K562 (cell line): ENCODE results near the gene RARRES2. TPM values are rescaled to one million over a fixed set of nuclear protein-coding genes. Genes with fewer than 3 reads are reported as not detected.

Experiments
- ATF3 ChIP-seq, 2 experiments: fragments of 450-650 bp in 1 of 2; sonication (generic) in 1 of 2; formaldehyde crosslinking in 1 of 2; IDR thresholded peaks in 1 of 2; conservative IDR thresholded peaks in 1 of 2; 2 replicates each; pipeline versions ENCODE4 v1.6.1 to v1.8.1; 2016 to 2023; ENCODE audit warnings: mild to moderate bottlenecking in 2 of 2, moderate library complexity in 2 of 2, inconsistent platforms in 1 of 2, missing genetic modification reagents in 1 of 2
- BCL6 ChIP-seq: fragments of 250-450 bp; sonication (Bioruptor Pico); IDR thresholded peaks from 2 replicates; pipeline ENCODE4 v1.4.0; 2020
- CSDE1 ChIP-seq, 2 experiments: fragments of 450-650 bp; IDR thresholded peaks; 2 replicates each; pipeline ENCODE4 v1.6.1; 2016; ENCODE audit warnings: mild to moderate bottlenecking in 1 of 2
- ELF4 ChIP-seq: fragments of 450-650 bp; formaldehyde crosslinking; IDR thresholded peaks from 2 replicates; pipeline ENCODE4 v1.4.0; 2022; ENCODE audit warnings: missing genetic modification characterization
- FOXK1 ChIP-seq: sonication (generic); formaldehyde crosslinking; IDR thresholded peaks from 2 replicates; pipeline ENCODE4 v1.8.0; 2022; ENCODE audit warnings: missing genetic modification reagents, mild to moderate bottlenecking, borderline replicate concordance
- JUN ChIP-seq, 2 experiments: sonication (generic) in 1 of 2; formaldehyde crosslinking in 1 of 2; IDR thresholded peaks; 2 replicates each; pipeline versions ENCODE4 v1.6.1 to v1.8.0; 2012 to 2022; ENCODE audit warnings: borderline replicate concordance in 2 of 2, mild to moderate bottlenecking in 2 of 2, improper control_type of control experiment in 1 of 2, low read depth in 1 of 2, low read length in 1 of 2, missing genetic modification reagents in 1 of 2
- MXI1 ChIP-seq: IDR thresholded peaks from 2 replicates; pipeline ENCODE4 v1.6.1; 2011; ENCODE audit warnings: low read depth, mild to moderate bottlenecking, improper control_type of control experiment, low read length
- NONO ChIP-seq, 2 experiments: fragments of 200-400 bp in 1 of 2; fragments of 450-650 bp in 1 of 2; formaldehyde crosslinking in 1 of 2; IDR thresholded peaks; 2 replicates each; pipeline ENCODE4 v1.6.1; 2017; ENCODE audit warnings: low read depth in 2 of 2, mild to moderate bottlenecking in 2 of 2, moderate library complexity in 2 of 2, low read length in 1 of 2
- NR3C1 ChIP-seq: sonication (generic); formaldehyde crosslinking; IDR thresholded peaks from 2 replicates; pipeline ENCODE4 v1.8.1; 2022; ENCODE audit warnings: missing genetic modification reagents
- RAD21 ChIP-seq, 2 experiments: fragments of 250-450 bp in 1 of 2; fragments of 450-650 bp in 1 of 2; sonication (Bioruptor Pico) in 1 of 2; formaldehyde crosslinking in 1 of 2; IDR thresholded peaks in 1 of 2; conservative IDR thresholded peaks in 1 of 2; 2 replicates each; pipeline versions ENCODE4 v1.4.0 to v1.8.0; 2020 to 2022; ENCODE audit warnings: mild to moderate bottlenecking in 2 of 2, moderate library complexity in 1 of 2
- WHSC1 ChIP-seq: IDR thresholded peaks from one replicate; pipeline ENCODE4 v1.6.1; 2012; ENCODE audit warnings: low read length, control low read depth, inconsistent platforms
- ZNF24 ChIP-seq: fragments of 450-650 bp; IDR thresholded peaks from 2 replicates; pipeline ENCODE4 v1.6.1; 2016
- ZNF696 ChIP-seq: fragments of 250-450 bp; sonication (Bioruptor Pico); conservative IDR thresholded peaks from 2 replicates; pipeline ENCODE4 v1.4.0; 2020; ENCODE audit warnings: mild to moderate bottlenecking, moderate library complexity
- ZNF707 ChIP-seq: fragments of 250-450 bp; sonication (Bioruptor Pico); conservative IDR thresholded peaks from 2 replicates; pipeline ENCODE4 v1.8.0; 2022; ENCODE audit warnings: inconsistent platforms, mild to moderate bottlenecking, moderate library complexity
- ZNF79 ChIP-seq: fragments of 250-450 bp; sonication (Bioruptor Pico); IDR thresholded peaks from 2 replicates; pipeline ENCODE4 v1.4.0; 2020; ENCODE audit warnings: low read depth, mild to moderate bottlenecking, moderate library complexity
- polyA plus RNA-seq, 8 experiments: library from polyadenylated mRNA; depleted of rRNA in 4 of 8; stranded (reverse) in 5 of 8; unstranded in 3 of 8; fragments of >200 nt; fragmentation: Nextera tagmentation in 2 of 8; fragmentation: Illumina TruSeq in 1 of 8; extraction: Ambion mirVana in 2 of 8; extraction: Trizol in 1 of 8; gene quantifications; 2 replicates each; pipeline versions ENCODE4 v1.2.1 to v1.2.3, GENCODE V29; 2011 to 2014; ENCODE audit warnings: inconsistent platforms in 1 of 8, missing spikeins in 1 of 8
- total RNA-seq, 7 experiments: library from RNA; depleted of rRNA in 6 of 7; stranded (reverse); fragments of >200 nt in 6 of 7; fragmentation: Illumina TruSeq in 2 of 7; extraction: Trizol in 2 of 7; gene quantifications; 2 replicates each; pipeline versions ENCODE4 v1.2.1 to v1.2.3, GENCODE V29; 2011 to 2021; ENCODE audit warnings: low replicate concordance in 1 of 7
- TF ChIP-seq, protein P1 (sequence below): sonication (generic); formaldehyde crosslinking; IDR thresholded peaks from 2 replicates; pipeline ENCODE4 v1.8.1; 2023; ENCODE audit warnings: missing genetic modification reagents, mild to moderate bottlenecking, borderline replicate concordance
- TF ChIP-seq, protein P2 (sequence below): sonication (generic); formaldehyde crosslinking; IDR thresholded peaks from 2 replicates; pipeline ENCODE4 v1.8.1; 2023; ENCODE audit warnings: mild to moderate bottlenecking, missing genetic modification reagents

Gene RARRES2
- total and polyA plus RNA-seq, 9 of the 15 experiments (the other 6 are each of a cell fraction or from before 2014, with no cell fraction given) = 0.11 to 1.7 (median 0.23) TPM; not detected in 6

DNA sequence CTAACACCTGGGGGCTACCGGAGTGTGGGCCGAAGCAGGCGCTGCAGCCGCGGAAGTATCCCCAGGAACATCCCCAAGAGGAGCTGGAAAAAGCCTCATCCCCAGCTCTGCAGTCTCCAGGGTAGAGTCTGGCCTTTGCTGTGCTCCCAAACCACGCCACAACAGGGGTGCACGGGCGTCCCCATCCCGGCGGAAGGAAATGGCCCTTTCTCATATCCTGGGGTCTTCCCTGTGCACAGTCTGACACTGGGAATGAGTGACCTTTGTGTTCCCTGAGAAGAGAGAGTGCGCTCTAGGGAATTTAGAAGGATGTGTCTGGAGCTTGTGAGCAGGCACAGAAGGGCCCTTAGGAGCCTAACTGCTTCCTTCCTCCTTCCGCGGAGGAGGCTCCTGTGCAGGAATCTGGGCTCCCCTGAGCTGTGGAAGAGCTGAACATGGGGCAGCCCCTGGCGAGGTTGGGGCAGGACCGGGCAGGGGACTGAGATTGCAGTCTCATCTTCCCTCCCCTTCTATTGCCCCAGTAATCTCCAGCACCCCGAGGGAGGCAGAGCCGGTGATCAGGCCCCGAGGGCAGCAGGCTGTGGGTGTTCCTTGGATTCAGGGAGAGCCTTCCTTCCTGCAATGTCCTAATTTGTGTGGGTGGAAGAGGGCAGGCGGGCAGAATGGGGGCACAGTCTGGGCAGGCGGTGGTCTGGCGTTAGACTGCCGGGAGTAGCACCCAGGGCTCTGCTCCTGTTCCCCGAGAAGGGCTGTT, 28.5 kb upstream of the RARRES2 start (continued):
- TF ChIP-seq BCL6 (CRISPR knock-in tag) (no peak), ZNF79 (CRISPR knock-in tag) (no peak), CSDE1 (IDR thresholded peaks at IDR 0.05) (no peak), MXI1 (no peak), ZNF696 (CRISPR knock-in tag) (no peak), ZNF707 (no peak), ELF4 (CRISPR knock-in tag) (no peak), ZNF24 (no peak), NR3C1 (CRISPR knock-in tag) (no peak), FOXK1 (CRISPR knock-in tag) (no peak), ATF3 (IDR thresholded peaks at IDR 0.05) (no peak), ATF3 (CRISPR knock-in tag; conservative IDR thresholded peaks at IDR 0.05) (no peak), NONO (IDR thresholded peaks at IDR 0.05; ENCODE audit: low read depth in 2 of 2, low read length in 1 of 2) (no peak), RAD21 (CRISPR knock-in tag; conservative IDR thresholded peaks at IDR 0.05 in 1 of 2, IDR thresholded peaks at IDR 0.05 in 1 of 2) (no peak), WHSC1 (peak; percentile 83), JUN (IDR thresholded peaks at IDR 0.05; ENCODE audit: borderline replicate concordance, low read depth, low read length) (no peak), JUN (CRISPR knock-in tag; IDR thresholded peaks at IDR 0.05; ENCODE audit: borderline replicate concordance) (0 out of 2 replicates have a peak, but pooled peaks have one; percentile 39)
- TF ChIP-seq, protein P1, sequence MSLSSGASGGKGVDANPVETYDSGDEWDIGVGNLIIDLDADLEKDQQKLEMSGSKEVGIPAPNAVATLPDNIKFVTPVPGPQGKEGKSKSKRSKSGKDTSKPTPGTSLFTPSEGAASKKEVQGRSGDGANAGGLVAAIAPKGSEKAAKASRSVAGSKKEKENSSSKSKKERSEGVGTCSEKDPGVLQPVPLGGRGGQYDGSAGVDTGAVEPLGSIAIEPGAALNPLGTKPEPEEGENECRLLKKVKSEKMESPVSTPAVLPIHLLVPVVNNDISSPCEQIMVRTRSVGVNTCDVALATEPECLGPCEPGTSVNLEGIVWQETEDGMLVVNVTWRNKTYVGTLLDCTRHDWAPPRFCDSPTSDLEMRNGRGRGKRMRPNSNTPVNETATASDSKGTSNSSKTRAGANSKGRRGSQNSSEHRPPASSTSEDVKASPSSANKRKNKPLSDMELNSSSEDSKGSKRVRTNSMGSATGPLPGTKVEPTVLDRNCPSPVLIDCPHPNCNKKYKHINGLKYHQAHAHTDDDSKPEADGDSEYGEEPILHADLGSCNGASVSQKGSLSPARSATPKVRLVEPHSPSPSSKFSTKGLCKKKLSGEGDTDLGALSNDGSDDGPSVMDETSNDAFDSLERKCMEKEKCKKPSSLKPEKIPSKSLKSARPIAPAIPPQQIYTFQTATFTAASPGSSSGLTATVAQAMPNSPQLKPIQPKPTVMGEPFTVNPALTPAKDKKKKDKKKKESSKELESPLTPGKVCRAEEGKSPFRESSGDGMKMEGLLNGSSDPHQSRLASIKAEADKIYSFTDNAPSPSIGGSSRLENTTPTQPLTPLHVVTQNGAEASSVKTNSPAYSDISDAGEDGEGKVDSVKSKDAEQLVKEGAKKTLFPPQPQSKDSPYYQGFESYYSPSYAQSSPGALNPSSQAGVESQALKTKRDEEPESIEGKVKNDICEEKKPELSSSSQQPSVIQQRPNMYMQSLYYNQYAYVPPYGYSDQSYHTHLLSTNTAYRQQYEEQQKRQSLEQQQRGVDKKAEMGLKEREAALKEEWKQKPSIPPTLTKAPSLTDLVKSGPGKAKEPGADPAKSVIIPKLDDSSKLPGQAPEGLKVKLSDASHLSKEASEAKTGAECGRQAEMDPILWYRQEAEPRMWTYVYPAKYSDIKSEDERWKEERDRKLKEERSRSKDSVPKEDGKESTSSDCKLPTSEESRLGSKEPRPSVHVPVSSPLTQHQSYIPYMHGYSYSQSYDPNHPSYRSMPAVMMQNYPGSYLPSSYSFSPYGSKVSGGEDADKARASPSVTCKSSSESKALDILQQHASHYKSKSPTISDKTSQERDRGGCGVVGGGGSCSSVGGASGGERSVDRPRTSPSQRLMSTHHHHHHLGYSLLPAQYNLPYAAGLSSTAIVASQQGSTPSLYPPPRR (CRISPR knock-in tag) = peak; percentile 96; the same call in 1 of the 2 replicates
- TF ChIP-seq, protein P2, sequence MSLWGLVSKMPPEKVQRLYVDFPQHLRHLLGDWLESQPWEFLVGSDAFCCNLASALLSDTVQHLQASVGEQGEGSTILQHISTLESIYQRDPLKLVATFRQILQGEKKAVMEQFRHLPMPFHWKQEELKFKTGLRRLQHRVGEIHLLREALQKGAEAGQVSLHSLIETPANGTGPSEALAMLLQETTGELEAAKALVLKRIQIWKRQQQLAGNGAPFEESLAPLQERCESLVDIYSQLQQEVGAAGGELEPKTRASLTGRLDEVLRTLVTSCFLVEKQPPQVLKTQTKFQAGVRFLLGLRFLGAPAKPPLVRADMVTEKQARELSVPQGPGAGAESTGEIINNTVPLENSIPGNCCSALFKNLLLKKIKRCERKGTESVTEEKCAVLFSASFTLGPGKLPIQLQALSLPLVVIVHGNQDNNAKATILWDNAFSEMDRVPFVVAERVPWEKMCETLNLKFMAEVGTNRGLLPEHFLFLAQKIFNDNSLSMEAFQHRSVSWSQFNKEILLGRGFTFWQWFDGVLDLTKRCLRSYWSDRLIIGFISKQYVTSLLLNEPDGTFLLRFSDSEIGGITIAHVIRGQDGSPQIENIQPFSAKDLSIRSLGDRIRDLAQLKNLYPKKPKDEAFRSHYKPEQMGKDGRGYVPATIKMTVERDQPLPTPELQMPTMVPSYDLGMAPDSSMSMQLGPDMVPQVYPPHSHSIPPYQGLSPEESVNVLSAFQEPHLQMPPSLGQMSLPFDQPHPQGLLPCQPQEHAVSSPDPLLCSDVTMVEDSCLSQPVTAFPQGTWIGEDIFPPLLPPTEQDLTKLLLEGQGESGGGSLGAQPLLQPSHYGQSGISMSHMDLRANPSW = 0 out of 2 replicates have a peak, but pooled peaks have one; percentile 75
